Measurements from ENCODE around the gene ABCG1.

Gene ABCG1

GRCh38 chr21:42308914-42309752 lies 90.2 kb downstream of the ABCG1 start:
- DNase-seq, result no peak

- DNase-seq, result peak; percentile 61
Measured at GRCh38 chr21:42309753-42310213, 90.8 kb downstream of the ABCG1 start.

- DNase-seq, result no peak
Measured at GRCh38 chr21:42310411-42311001, 91.6 kb downstream of the ABCG1 start.

GRCh38 chr21:42311160-42311559 lies 92.2 kb downstream of the ABCG1 start:
- DNase-seq, result no peak

GRCh38 chr21:42311816-42312625 lies 93.1 kb downstream of the ABCG1 start:
- DNase-seq, result no peak

GRCh38 chr21:42312626-42313104 lies 93.7 kb downstream of the ABCG1 start:
- DNase-seq, result no peak

GRCh38 chr21:42313501-42313969 lies 94.6 kb downstream of the ABCG1 start:
- no peak for DNase-seq

- DNase-seq, result no peak
Measured at GRCh38 chr21:42314616-42315295, 95.8 kb downstream of the ABCG1 start.

- DNase-seq, result peak; percentile 23
Measured at GRCh38 chr21:42315296-42315891, 96.5 kb downstream of the ABCG1 start, which contains the start of gene TFF3. Gene TFF3 (minus strand): TSS chr21:42315409. CDS start chr21:42315374, 35 bp downstream.

- DNase-seq, result no peak
Measured at GRCh38 chr21:42316891-42317290, 98.0 kb downstream of the ABCG1 start.

GRCh38 chr21:42317341-42317741 lies 98.4 kb downstream of the ABCG1 start:
- DNase-seq, result no peak

- no peak for DNase-seq
Measured at GRCh38 chr21:42317826-42318746, 99.1 kb downstream of the ABCG1 start.

GRCh38 chr21:42319376-42319775 lies 100.4 kb downstream of the ABCG1 start:
- DNase-seq, result no peak

GRCh38 chr21:42319851-42320572 lies 101.1 kb downstream of the ABCG1 start:
- DNase-seq, result no peak

GRCh38 chr21:42320791-42321190 lies 101.9 kb downstream of the ABCG1 start:
- no peak for DNase-seq

- DNase-seq, result no peak
Measured at GRCh38 chr21:42321231-42321630, 102.3 kb downstream of the ABCG1 start.

- no peak for DNase-seq
Measured at GRCh38 chr21:42321845-42322244, 102.9 kb downstream of the ABCG1 start.

- DNase-seq, result no peak
Measured at GRCh38 chr21:42324896-42325295, 106.0 kb downstream of the ABCG1 start.

- DNase-seq, result no peak
Measured at GRCh38 chr21:42330380-42331371, 111.7 kb downstream of the ABCG1 start.
